Vagina (tissue), 2 donors: Measurements from ENCODE around the gene SYTL4.

Source experiments
- POLR2A ChIP-seq, 2 donors: fragments of 450-650 bp; IDR thresholded peaks; one replicate each; pipeline ENCODE4 v1.6.1; 2017; ENCODE audit warnings: antibody characterized with exemption in 2 of 2, mild to moderate bottlenecking in 2 of 2, moderate library complexity in 2 of 2
- POLR2AphosphoS5 ChIP-seq, 2 donors: sonication (generic); formaldehyde crosslinking; IDR thresholded peaks; one replicate each; pipeline ENCODE4 v1.9.0; 2017; ENCODE audit warnings: antibody characterized with exemption in 2 of 2, mild to moderate bottlenecking in 2 of 2, low read depth in 1 of 2; ENCODE audit not compliant: insufficient read depth in 1 of 2
- TF ChIP-seq, protein P1 (sequence below), 3 experiments: fragments of 450-650 bp in 2 of 3; fragments of 200-600 bp in 1 of 3; sonication (generic) in 1 of 3; IDR thresholded peaks; one replicate each; pipeline ENCODE4 v1.5.1; 2017 to 2019; ENCODE audit warnings: antibody characterized with exemption in 3 of 3, mild to moderate bottlenecking in 2 of 3, moderate library complexity in 2 of 3

DNA sequence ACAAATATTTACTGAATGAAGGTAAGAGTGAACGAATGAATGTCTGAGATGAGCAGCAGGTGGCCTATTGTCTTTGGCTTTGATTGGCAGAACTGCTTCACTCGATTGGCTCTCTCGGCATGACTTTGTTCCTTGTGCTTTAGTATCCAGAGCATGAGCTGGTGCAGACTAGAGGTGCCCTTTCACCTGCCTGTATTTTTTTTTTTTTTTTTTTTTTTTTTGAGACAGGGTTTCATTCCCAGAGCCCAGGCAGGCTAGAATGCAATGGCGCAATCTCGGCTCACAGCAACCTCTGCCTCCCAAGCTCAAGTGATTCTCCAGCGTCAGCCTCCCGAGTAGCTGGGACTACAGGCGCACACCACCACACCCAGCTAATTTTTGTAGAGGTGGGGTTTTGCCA is 49.0 kb downstream of the SYTL4 start:
- TF ChIP-seq, protein P1, sequence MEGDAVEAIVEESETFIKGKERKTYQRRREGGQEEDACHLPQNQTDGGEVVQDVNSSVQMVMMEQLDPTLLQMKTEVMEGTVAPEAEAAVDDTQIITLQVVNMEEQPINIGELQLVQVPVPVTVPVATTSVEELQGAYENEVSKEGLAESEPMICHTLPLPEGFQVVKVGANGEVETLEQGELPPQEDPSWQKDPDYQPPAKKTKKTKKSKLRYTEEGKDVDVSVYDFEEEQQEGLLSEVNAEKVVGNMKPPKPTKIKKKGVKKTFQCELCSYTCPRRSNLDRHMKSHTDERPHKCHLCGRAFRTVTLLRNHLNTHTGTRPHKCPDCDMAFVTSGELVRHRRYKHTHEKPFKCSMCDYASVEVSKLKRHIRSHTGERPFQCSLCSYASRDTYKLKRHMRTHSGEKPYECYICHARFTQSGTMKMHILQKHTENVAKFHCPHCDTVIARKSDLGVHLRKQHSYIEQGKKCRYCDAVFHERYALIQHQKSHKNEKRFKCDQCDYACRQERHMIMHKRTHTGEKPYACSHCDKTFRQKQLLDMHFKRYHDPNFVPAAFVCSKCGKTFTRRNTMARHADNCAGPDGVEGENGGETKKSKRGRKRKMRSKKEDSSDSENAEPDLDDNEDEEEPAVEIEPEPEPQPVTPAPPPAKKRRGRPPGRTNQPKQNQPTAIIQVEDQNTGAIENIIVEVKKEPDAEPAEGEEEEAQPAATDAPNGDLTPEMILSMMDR (IDR thresholded peaks at IDR 0.05) = no peak
- no peak for TF ChIP-seq POLR2AphosphoS5 (IDR thresholded peaks at IDR 0.05; ENCODE audit: insufficient read depth in 1 of 2, low read depth in 1 of 2)
- no peak for TF ChIP-seq POLR2A (IDR thresholded peaks at IDR 0.05)
